Esophagus squamous epithelium (tissue), 4 donors: ENCODE results near the gene PRKD3.

ENCODE experiments used
- POLR2A ChIP-seq, 4 donors: fragments of 450-650 bp; IDR thresholded peaks; one replicate each; pipeline ENCODE4 v1.6.1; 2017; ENCODE audit warnings: antibody characterized with exemption in 4 of 4, mild to moderate bottlenecking in 4 of 4, moderate library complexity in 3 of 4
- TF ChIP-seq, protein P1 (sequence below), 6 experiments: fragments of 450-650 bp in 4 of 6; fragments of 200-600 bp in 2 of 6; sonication (generic) in 2 of 6; IDR thresholded peaks; one replicate each; pipeline ENCODE4 v1.5.1; 2016 to 2019; ENCODE audit warnings: antibody characterized with exemption in 6 of 6, mild to moderate bottlenecking in 4 of 6, moderate library complexity in 4 of 6

DNA sequence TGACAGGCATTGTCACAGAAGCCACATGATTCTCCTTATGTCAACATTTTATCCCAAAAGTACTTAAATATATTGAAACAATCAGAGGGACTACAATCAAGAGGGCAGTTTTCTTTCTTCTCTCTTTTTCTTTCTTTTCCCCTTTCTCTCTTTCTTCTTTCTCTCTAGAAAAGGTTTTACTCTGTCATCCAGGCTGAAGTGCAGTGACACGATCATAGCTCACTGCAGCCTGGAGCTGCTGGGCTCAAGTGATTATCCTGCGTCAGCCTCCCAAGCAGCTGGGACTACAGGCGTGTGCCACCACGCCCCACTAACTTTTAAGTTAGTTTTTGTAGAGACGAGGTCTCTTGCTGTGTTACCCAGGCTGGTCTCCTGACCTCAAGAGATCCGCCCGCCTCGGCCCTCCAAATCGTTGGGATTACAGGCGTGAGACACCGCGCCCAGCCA is 1.0 kb upstream of the PRKD3 start:
- TF ChIP-seq, protein P1, sequence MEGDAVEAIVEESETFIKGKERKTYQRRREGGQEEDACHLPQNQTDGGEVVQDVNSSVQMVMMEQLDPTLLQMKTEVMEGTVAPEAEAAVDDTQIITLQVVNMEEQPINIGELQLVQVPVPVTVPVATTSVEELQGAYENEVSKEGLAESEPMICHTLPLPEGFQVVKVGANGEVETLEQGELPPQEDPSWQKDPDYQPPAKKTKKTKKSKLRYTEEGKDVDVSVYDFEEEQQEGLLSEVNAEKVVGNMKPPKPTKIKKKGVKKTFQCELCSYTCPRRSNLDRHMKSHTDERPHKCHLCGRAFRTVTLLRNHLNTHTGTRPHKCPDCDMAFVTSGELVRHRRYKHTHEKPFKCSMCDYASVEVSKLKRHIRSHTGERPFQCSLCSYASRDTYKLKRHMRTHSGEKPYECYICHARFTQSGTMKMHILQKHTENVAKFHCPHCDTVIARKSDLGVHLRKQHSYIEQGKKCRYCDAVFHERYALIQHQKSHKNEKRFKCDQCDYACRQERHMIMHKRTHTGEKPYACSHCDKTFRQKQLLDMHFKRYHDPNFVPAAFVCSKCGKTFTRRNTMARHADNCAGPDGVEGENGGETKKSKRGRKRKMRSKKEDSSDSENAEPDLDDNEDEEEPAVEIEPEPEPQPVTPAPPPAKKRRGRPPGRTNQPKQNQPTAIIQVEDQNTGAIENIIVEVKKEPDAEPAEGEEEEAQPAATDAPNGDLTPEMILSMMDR (IDR thresholded peaks at IDR 0.05), result no peak
- no peak for TF ChIP-seq POLR2A (IDR thresholded peaks at IDR 0.05)
